ENCODE data around the gene ANGPT4.
"Not testable (repeated sequence)": the region's sequence is repeated elsewhere in the genome, so short reads cannot be mapped to it uniquely, and the experiment has no call there.

ANGPT4 gene

GRCh38 chr20:906001-906520 lies 10.1 kb downstream of the ANGPT4 start:
- no peak for DNase-seq (ENCODE audit: low read depth)

- DNase-seq (ENCODE audit: low read depth): no peak
Observed at GRCh38 chr20:905396-905961, 10.7 kb downstream of the ANGPT4 start.

GRCh38 chr20:904039-904545 lies 12.0 kb downstream of the ANGPT4 start:
- no peak for DNase-seq (ENCODE audit: low read depth)

- DNase-seq (ENCODE audit: low read depth): not testable (repeated sequence)
Observed at GRCh38 chr20:897436-897835, 18.7 kb downstream of the ANGPT4 start.

- DNase-seq (ENCODE audit: low read depth): no peak
Observed at GRCh38 chr20:896501-897025, 19.6 kb downstream of the ANGPT4 start.

- DNase-seq (ENCODE audit: low read depth): not testable (repeated sequence)
Observed at GRCh38 chr20:892371-892770, 23.8 kb downstream of the ANGPT4 start.

- no peak for DNase-seq (ENCODE audit: low read depth)
Observed at GRCh38 chr20:891706-892080, 24.4 kb downstream of the ANGPT4 start.

GRCh38 chr20:891058-891705 lies 25.0 kb downstream of the ANGPT4 start:
- DNase-seq (ENCODE audit: low read depth): no peak

GRCh38 chr20:890666-891057 lies 25.5 kb downstream of the ANGPT4 start:
- no peak for DNase-seq (ENCODE audit: low read depth)

GRCh38 chr20:889932-890463 lies 26.1 kb downstream of the ANGPT4 start:
- no peak for DNase-seq (ENCODE audit: low read depth)

GRCh38 chr20:889106-889505 lies 27.0 kb downstream of the ANGPT4 start:
- DNase-seq (ENCODE audit: low read depth): no peak

- no peak for DNase-seq (ENCODE audit: low read depth)
Observed at GRCh38 chr20:888057-888456, 28.1 kb downstream of the ANGPT4 start.

GRCh38 chr20:887137-887536 lies 29.0 kb downstream of the ANGPT4 start:
- no peak for DNase-seq (ENCODE audit: low read depth)

- DNase-seq (ENCODE audit: low read depth): no peak
Observed at GRCh38 chr20:884983-885952, 30.9 kb downstream of the ANGPT4 start.

- no peak for DNase-seq (ENCODE audit: low read depth)
Observed at GRCh38 chr20:881783-882144, 34.4 kb downstream of the ANGPT4 start.

- DNase-seq (ENCODE audit: low read depth): no peak
Observed at GRCh38 chr20:881051-881782, 34.9 kb downstream of the ANGPT4 start.

- no peak for DNase-seq (ENCODE audit: low read depth)
Observed at GRCh38 chr20:879626-880025, 36.5 kb downstream of the ANGPT4 start.

- DNase-seq (ENCODE audit: low read depth): no peak
Observed at GRCh38 chr20:878511-879307, 37.4 kb downstream of the ANGPT4 start.

- DNase-seq (ENCODE audit: low read depth): no peak
Observed at GRCh38 chr20:877814-878213, 38.3 kb downstream of the ANGPT4 start.

GRCh38 chr20:875115-875514 lies 41.0 kb downstream of the ANGPT4 start:
- DNase-seq (ENCODE audit: low read depth): no peak

All from activated T-helper 9 cell treated with anti-CD3 and anti-CD28 coated beads, Interleukin-2, amount 50 U/mL, for 16 hours (primary cell).